ENCODE results near the gene ACSS1.

Gene ACSS1

DNA sequence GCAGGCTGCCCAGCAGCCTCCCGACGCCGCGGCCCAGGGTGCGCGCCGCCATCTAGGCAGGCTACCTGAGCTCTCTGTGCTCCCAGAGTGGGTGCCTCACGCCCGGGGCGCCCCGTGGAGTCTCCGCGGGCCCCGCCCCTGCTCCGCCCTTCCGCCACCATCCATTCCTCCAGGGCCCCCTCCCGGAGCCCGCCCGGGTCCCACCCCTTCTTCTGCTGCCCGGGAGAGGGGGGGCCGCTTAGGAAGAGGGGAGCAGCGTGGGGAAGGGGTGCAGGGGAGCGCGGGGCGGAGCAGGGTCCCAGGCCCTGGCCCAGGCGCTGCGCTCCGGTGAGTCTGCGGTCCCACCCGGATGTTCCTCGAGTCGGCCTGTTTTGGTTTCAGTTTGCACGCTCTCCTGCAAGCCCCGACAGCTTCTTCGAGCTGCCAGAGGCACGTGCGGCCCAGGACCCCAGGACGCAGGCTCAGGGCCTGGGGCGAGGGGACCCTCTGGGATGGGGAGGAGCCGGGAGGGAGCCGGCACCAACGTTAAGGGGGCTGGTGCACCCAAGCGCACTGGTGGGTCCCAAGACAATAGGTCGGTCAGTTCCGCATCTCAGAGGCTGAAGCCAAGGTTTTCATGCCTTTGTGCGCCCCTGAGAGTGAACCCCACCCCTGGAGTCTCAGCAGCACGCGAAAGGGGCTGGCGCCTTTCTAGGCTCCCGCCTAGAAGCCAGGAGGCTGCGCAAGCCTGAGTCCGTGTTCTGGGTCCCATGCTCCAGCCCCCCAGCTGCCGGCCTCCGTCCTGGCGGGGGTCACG lies at the start of gene ACSS1:
Gene ACSS1 (minus strand): TSS at position 89 of the 796 bp plus-strand sequence. CDS start 37 bp downstream, at position 52.
- no peak for DNase-seq (ENCODE audit: low spot score)

DNA sequence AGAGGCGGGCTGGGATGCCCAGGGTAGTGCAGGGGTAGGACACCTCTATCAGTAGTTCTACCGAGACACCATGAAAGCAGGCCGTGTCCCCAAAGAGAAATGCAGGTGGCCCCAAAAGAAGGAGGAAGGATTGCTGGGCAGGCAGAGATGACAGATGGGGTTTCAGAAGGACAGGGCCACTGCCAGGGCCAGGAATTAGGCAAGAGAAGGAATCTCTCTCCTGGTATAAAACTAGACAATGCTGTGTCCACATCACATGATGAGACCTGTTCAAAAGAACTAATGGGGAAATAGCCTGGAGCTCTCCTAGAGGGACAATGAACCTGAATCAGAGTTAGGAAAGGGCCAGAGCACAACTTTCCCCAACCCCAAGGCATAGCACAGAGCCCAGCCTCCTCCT lies 45.6 kb upstream of the ACSS1 start:
- no peak for DNase-seq (ENCODE audit: low spot score)

DNA sequence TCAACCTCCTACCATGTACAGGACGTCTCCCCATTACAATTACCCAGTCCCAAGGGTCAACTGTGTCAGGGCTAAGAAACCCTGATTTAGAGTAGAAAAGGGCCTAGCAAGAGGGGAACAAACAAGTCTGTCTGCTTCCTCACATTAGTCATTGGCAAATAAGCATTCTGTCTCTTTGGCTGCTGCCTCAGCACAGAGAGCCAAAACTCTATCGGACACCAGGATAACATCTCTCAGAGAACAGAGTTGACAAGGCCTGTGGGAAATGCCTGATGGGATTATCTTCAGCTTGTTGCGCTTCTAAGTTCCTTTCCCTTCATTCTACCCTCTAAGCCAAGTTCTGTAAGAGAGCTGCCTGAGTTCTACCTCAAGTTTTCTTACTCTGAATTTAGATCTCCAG lies 43.0 kb upstream of the ACSS1 start:
- DNase-seq (ENCODE audit: low spot score), result no peak

DNA sequence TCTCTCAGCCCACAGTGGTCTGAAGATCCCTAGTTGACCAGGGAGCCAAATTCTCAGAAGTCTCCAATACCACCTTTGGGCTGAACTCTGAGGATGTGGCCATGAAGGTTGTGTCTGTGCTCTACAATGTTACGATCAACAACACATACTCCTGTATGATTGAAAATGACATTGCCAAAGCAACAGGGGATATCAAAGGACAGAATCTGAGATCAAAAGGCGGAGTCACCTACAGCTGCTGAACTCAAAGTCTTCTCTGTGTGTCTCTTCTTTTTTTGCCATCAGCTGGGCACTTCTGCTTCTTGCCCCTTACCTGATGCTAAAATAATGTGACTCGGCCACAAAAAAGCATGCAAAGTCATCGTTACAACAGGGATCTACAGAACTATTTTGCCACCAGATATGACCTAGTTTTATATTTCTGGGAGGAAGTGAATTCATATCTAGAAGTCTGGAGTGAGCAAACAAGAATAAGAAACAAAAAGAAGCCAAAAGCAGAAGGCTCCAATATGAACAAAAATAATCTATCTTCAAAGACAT lies 41.7 kb upstream of the ACSS1 start:
- DNase-seq (ENCODE audit: low spot score), result no peak

DNA sequence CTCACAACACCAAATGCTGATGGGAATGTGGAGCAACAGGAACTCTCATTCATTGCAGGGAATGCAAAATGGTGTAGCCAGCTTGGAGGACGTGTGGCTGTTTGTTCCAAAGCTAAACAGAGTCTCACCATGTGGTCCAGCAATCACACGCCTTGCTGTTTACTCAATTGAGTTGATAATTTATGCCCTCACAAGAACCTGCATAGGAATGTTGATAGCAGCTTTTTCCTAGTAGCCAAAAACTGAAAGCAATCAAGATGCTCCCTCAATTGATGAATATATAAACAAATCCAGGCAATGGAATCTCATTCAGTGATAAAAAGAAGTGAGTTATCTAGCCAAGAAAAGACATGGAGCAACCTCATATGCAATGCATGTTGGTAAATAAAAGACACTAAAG lies 39.6 kb upstream of the ACSS1 start:
- no peak for DNase-seq (ENCODE audit: low spot score)

DNA sequence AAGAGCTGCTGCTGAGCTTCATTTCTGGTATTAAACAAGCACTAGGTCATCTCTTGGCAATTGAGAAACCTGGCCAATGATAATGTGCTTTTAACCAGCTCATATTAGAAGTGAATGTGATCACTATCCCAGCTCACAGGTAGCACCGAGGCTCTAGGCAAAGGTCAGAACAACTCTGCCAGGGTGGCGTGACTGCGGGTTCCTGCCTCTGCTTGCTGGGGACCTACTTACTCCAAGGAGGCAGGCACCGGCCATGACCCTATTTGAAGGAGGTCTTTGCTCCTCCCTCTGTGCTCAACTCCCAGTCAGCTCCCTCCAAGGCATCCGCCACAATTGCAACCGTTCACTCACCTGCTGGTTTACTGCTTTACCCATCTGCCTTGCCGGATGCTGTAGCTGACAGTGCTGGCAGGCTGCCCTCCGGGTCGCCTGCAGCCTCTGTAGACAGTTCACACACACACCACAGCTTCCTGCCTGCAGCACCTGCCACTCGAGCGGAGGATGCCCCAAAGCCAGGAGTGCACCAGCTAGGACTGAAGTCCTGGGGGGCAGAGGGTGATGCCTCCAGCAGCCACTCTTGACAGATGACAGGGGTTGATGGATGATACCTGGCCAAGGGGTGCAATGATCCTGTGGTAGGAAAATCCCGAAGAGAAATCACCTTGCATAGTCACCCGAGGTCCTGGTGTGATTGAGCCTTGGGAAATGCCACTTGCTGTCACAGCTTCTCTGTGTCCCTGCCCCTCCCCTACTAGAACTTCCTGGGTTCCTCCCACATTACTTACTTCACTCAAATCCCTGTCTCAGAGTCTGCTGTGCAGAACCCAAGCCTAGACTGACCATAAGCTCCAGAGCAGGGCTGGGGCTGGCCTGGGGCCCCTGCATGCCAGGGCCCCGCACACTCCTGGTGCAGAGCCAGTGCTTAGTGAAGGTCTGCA lies 32.8 kb upstream of the ACSS1 start:
- no peak for DNase-seq (ENCODE audit: low spot score)

DNA sequence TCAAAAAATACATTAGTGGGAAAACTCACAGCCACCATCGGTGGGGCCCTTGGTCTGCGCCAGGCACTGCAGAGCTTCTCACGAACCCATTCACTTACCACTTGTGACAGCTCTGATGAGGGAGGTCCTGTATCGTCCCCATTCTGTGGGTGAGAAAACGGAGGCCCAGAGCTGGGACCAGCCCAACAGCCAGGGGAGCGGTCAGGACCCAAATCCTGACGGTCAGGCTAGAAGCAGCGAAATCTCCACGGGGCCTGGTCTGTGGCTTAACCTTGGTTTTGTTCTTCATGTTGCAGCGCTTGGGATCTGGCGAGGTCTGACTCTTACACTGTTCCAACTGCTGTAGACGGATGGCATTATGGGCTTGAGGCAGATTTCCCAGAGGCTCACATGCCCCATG lies 31.7 kb upstream of the ACSS1 start:
- no peak for DNase-seq (ENCODE audit: low spot score)

DNA sequence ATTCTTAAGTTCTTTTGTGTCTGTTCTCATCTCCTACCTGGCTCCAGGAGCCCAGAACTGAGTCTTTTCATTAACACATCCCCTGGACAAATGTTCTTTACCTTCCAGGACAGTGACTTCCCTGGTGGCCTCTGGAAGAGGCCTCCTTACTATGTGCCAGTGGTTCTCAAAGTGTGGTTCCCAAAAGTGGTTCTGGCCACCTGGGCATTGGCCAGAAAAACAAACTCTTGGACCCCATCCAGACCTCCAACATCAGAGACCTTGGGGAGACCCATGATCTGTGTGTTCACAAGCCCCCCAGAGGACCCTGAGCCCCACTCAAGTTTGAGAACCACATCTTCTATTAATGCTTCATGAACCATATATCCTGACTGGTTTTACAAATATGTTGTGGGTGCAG lies 31.2 kb upstream of the ACSS1 start:
- no peak for DNase-seq (ENCODE audit: low spot score)

DNA sequence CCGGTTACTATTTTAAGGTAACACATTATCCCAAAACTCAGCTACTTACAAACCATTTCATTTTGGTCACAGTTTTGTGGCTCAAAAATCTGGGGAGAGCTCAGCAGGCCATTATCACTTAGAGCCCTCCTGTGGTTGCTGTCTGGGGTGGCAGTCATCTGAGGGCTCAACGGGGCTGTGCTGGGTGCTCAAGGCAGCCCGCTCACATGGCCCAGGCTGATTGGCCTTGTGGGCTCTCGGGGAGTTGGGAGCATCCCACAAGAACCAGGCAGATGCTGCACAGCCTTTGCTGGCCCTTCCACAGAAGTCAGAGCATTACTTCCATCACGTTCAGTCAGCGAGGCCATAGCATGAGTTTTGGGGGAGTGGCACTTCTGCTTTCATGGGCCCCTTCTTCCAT lies 30.3 kb upstream of the ACSS1 start:
- DNase-seq (ENCODE audit: low spot score), result no peak

DNA sequence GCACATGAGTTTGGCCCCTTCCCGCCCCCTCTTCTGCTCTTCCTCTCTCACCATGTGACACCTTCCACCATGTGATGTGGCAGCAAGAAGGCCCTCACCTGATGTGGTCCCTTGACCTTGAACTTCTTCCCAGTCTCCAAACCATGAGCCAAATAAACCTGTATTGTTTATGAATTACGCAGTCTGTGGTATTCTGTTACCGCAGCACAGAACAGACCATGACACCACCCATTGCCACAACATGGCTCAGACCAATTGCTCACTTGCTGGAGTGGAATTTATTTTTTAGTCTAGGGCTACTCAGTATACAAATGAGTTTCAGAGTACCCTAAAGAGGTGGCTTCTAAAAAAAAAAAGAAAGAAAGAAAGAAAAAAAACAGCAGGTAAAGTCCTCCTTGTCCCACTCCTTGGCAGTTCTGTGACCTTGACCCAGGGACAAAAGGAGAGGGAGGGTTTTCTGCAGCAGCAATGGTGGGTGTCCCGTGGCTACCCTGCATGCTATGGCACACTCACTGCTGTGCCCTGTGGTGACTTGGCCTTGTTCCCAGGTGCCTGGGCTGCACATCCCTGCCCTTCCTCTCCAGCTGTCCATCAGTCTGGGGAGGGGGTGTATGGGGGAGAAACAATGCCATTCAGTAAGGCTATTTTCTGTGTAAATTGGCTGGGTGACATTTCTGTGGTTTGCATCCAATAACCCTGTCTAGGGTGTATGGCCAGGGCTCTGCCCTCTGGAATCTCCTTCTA lies 29.4 kb upstream of the ACSS1 start:
- no peak for DNase-seq (ENCODE audit: low spot score)

DNA sequence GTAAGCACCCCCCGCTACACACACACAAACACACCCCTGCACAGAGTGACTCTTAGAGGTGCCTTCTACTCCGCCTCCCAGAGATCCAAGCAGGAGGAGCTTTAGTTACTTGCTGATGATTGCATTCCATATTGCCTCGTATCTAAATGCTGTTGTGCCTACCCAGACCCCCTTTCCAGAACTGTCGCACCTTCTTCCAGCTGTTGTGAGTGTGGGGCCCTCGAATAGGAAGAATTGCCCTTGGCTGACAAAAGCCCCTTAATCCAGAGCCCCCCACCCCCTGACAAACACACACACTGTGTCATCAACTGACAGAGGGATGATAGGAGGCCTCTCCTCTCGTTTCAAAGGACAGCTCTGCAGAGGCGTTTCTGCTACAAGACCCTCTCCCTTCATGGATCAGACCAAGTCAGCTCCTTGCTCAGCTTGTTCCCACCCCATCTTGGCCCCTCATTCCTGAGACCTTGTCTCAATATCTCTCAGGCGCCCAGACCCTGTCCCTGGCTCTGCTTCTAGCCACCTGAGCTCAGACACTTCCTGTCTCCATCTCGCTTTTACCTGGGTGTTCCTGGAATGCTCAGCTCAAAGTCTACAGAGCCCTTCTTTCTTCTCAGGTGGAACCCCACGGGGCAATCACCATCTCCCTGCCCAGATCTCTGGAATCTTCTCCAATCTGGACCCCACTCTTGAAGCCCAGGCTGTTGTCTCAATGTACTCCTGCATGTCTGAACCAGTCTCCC lies 28.0 kb upstream of the ACSS1 start:
- no peak for DNase-seq (ENCODE audit: low spot score)

DNA sequence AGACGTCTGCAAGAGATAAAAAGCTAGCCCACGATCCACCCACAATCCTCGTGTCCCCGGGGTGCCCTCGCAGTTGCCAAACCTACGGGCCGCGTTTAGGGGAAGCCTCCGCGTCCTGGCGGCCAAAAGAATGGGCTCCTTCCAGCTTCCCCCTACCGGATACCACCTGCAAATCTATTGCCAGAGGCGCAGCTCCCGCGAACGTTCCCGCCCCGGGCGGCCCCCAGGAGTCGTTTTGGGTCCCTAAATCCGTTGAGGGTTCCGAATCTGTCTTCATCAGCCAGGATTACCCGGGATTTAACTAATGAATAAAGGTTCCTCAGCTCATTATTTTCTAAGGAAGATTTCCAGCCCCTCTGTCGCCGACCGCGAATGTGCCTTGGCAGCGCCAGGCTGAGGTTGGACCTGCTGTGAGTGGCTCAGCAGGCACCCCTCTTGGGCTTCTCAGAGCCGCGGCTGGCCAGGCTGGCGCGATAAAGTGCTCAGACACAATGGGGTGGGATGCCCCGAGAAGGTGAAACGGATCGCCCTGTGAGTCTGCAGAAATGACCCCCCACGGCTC lies 26.8 kb upstream of the ACSS1 start:
- DNase-seq (ENCODE audit: low spot score), result no peak

DNA sequence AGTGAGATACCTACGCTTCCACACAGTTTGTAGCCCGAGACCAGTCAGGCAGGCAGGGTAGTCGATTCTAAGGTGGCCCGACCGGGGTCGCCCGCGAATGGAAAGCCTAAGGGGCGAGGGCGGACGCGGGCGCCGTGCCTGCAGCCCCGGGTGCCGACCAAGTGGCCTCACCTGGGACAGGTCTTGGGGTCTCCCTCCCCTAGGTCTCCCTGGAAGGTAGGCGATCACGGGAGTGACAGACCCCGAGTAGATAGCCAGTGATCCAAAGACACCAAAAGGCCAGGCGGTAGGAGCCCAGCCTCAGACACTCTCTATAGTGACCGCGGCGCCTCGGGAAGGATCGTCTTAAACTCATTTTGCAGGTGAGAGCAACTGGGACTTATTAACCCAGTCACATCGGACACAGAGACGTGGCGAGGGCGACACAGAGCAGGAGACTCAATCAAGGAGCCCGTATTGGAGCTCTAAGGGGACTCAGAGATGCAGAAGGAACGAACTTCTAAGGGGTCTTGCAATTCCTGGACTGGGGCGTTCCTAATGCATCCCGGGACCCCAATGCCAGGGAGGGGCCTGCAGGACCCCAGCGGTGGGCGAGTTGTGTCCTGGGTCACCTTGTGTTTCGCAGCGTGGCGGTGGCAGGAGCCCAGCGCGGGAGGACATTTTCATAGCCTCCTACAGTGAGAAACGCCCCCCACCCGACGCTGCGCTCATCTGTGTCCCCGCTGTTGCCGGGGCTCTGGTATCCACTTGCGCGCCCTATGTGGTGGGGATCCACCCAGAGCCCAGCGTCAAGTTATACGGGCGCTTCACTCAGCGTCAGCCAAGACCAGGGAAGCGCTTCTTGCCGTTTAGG lies 26.1 kb upstream of the ACSS1 start:
- DNase-seq (ENCODE audit: low spot score), result no peak

DNA sequence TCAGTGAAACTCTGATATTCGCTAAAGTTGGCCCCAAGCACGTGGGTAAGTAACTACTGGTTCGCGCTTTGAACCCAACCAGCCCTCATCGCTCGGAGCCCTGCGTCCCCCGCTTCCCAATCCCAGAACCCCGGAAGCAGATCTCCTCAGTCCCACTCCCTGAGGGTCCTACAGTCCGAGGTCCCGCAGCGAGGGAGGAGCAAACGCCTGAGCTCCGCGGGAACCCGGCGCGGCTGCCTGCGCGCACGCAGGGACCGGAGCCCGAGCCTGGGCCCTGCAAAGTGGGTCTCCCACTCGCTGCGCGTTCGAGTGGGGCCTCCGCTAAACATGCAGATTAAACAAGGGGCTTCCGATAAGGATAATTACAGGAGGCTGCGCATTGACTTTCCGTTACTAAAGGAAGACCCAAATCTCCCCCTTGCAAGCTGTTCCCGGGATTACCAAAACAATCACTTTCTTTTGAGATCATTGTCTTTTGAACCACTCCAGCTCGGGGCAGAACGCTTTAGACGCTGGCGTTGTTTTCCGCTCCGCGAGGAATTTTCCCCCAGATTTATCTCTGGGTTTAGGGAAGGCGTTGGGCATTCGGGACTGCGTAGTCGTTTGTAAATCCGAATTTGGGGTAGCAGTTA lies 25.3 kb upstream of the ACSS1 start:
- no peak for DNase-seq (ENCODE audit: low spot score)

DNA sequence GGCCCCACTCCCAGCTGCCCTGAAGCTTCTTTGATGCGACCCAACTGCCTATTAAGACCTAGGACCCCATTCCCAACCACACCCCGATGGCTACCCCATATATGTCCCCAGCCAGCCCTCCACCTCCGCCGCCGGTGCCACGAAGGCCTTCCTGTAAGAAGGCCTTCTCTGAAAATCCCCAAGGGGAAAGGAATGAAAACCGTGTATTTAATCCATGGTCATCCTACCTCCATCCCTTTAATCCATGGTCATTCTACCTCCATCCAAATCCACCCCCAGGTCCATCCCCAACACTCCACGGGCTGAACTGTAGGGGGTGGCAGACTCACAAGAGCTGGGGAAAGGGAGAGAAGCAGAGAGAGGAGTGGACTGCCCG lies 24.5 kb upstream of the ACSS1 start:
- no peak for DNase-seq (ENCODE audit: low spot score)

DNA sequence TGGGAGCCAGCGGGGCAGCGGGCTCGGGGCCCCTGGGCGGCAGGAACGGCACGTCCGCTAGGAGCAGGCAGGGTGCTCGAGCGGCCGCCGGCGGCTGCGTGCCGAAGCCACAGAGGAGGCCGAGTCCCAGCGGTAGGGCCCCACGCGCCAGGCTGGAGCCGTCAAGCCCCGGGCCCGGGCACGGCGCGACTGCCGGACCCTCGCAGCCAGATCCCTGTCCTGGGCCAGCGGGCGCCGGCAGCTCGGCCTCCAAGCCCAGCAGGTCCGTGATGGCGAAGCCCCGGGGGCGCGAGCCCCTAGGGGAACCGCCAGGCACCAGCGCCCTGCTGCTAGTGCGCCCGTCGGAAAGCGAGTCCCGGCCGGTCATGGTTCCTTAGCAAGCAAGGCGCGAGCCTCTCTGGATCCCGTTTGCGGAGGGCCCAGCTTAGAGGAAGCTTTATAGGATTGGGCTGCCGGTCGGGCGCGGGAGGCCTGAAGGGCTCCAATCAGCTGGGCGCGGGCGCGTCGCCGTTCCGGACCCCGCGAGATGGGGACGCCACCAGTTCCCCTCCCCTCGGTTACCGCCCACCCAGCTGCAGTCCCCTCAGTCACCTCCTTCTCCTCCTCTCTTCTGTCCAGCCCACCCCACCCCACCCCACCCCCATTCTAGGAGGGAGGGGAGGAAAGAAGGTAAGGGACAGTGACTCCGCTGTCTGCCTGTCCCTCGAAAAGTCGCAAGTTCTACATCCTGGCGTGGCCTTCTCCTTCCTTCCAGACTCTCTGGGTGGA lies 24.0 kb upstream of the ACSS1 start, which contains the start of gene VSX1:
Gene VSX1 (minus strand): TSS at position 412 of the 768 bp plus-strand sequence. CDS start 45 bp downstream, at position 367.
- DNase-seq (ENCODE audit: low spot score), result no peak

DNA sequence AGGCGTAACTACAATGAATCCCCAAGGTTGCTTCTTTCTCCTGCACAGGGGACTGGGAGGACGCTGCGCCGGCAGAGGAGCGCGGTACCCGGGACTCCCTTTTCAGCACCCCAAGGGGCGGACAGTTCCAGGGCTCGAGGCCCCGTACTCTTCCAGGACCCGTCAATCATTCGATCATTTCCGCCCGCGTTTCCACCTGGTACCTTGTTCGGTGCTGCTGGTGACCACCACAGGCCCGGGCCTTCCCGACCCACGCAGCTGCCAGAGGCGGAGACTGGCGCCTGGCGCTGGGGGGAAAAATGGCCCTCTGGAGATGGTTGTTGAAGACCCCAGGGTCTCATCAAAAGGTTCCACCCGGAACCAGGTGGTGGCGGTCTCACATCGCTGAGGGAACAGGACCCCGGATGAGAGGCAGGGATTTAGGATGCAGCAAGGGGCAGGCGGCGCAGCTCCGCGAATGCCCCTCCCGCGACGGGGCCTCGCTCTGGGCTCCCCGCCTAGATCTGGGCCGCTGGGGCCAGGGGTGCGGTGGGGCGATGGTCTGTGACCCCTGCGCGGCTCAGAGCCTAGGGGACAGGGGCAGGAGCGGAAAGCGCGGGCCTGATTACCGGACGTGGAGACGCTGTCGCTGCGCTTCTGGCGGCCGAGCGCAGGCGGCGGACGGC lies 23.3 kb upstream of the ACSS1 start:
- no peak for DNase-seq (ENCODE audit: low spot score)

DNA sequence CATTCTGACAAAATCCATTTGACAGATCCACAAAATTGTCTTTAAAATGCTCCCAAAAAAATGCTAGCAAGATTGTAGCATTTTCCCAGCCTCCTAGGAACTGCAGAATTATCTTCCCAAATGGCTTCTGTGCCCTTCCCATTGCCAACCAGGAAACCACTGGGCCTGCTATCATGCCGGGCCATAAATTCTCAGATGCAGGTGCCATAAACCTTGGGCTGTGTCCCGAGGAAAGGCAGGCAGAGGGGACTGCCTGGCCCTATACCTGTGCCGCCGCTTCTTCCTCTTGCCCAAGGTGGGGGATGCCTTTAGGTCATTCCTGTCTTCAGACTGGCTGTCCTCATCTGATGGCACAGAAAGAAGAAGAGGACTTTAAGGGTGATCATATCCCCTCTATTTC lies 21.2 kb upstream of the ACSS1 start:
- no peak for DNase-seq (ENCODE audit: low spot score)

Measured in kidney capillary endothelial cell (primary cell).